Ovary (tissue), 9 donors: ENCODE data around the gene LRCH3. TPM values are rescaled to one million over a fixed set of nuclear protein-coding genes. Genes with fewer than 3 reads are reported as not detected.
"Not testable (repeated sequence)": the region's sequence is repeated elsewhere in the genome, so short reads cannot be mapped to it uniquely, and the experiment has no call there.

ENCODE experiments used
- DNase-seq, 5 donors: peaks; one replicate each; pipeline ENCODE4 v3.0.0-alpha.2; 2019 to 2020
- H3K27ac ChIP-seq, 2 donors: fragments of 200-600 bp; one replicate each; pipeline versions ENCODE4 v1.5.1 to v1.8.0; 2019 to 2022
- H3K27me3 ChIP-seq: fragments of 200-600 bp; one replicate; pipeline ENCODE4 v1.8.0; 2022
- H3K36me3 ChIP-seq: fragments of 200-600 bp; sonication (generic); one replicate; pipeline ENCODE4 v1.5.1; 2019
- H3K4me1 ChIP-seq: one replicate; pipeline ENCODE4 v1.8.1; 2013; ENCODE audit warnings: mild to moderate bottlenecking, moderate library complexity; ENCODE audit not compliant: insufficient read depth
- H3K4me3 ChIP-seq: fragments of 200-600 bp; sonication (generic); one replicate; pipeline ENCODE4 v1.5.1; 2017
- H3K9me3 ChIP-seq, 2 donors: fragments of 200-600 bp in 1 of 2; sonication (generic) in 1 of 2; one replicate each; pipeline versions ENCODE4 v1.5.1 to v1.8.1; 2013 to 2019; ENCODE audit warnings: mild to moderate bottlenecking in 1 of 2, moderate library complexity in 1 of 2
- EP300 ChIP-seq: sonication (generic); formaldehyde crosslinking; IDR thresholded peaks from one replicate; pipeline ENCODE4 v1.6.1; 2017; ENCODE audit warnings: antibody characterized with exemption
- POLR2A ChIP-seq: fragments of 450-650 bp; IDR thresholded peaks from one replicate; pipeline ENCODE4 v1.6.1; 2017; ENCODE audit warnings: antibody characterized with exemption, mild to moderate bottlenecking, moderate library complexity
- WGBS, 3 donors: extraction: QIAGEN DNeasy Blood & Tissue Kit in 1 of 3; methylation state at CpG; one replicate each; pipeline versions ENCODE4 v1.1.5 to v1.1.7; 2013 to 2017; 5-methylcytosine and 5-hydroxymethylcytosine counted together
- intact Hi-C, 4 donors: fragments of 100-400 bp; cut with DNase I; formaldehyde crosslinking; loops; one replicate each; pipeline versions ENCODE4 v1.11.0 to v1.15.1; 2022 to 2023
- polyA plus RNA-seq, 2 donors: library from polyadenylated mRNA; stranded (reverse); fragments of 200-250 nt in 1 of 2; fragments of 350-450 nt in 1 of 2; fragmentation: Illumina TruSeq in 1 of 2; extraction: RNeasy Lipid Tissue Mini Kit (QIAGEN cat#74804) in 1 of 2; gene quantifications; one replicate each; pipeline ENCODE4 v1.2.3, GENCODE V29; 2013 to 2014
- total RNA-seq, 7 donors: library from RNA; depleted of rRNA in 2 of 7; stranded (reverse); fragments of >200 nt in 2 of 7; fragmentation: NEBNext Ultra II Directional in 3 of 7; extraction: Animal tissue kit (Norgen Biotek cat#: 25700) in 3 of 7; gene quantifications; one replicate each; pipeline versions ENCODE4 v1.1.0 to v1.2.4, GENCODE V29; 2016 to 2023
- TF ChIP-seq, protein P1 (sequence below), 3 donors: fragments of 450-650 bp in 2 of 3; fragments of 200-600 bp in 1 of 3; IDR thresholded peaks; one replicate each; pipeline versions ENCODE4 v1.5.1 to v1.8.0; 2016 to 2022; ENCODE audit warnings: antibody characterized with exemption in 3 of 3, mild to moderate bottlenecking in 1 of 3
- donor health status: DM: no; HTN: no; CAD: no; lungs with moderate emphysema.
- donor health status: DM: no; HTN: no; CAD: no.
- donor health status: Bipolar disorder and iron deficiency.
- donor health status: DM: yes; HTN: yes; CAD: no.
- donor health status: DM: no; HTN: no; CAD: no.
- donor health status: DM: yes; HTN: yes; CAD: no.

Gene LRCH3
- total and polyA plus RNA-seq, 9 donors, result 20.9 to 192 (median 61.6) TPM

DNA sequence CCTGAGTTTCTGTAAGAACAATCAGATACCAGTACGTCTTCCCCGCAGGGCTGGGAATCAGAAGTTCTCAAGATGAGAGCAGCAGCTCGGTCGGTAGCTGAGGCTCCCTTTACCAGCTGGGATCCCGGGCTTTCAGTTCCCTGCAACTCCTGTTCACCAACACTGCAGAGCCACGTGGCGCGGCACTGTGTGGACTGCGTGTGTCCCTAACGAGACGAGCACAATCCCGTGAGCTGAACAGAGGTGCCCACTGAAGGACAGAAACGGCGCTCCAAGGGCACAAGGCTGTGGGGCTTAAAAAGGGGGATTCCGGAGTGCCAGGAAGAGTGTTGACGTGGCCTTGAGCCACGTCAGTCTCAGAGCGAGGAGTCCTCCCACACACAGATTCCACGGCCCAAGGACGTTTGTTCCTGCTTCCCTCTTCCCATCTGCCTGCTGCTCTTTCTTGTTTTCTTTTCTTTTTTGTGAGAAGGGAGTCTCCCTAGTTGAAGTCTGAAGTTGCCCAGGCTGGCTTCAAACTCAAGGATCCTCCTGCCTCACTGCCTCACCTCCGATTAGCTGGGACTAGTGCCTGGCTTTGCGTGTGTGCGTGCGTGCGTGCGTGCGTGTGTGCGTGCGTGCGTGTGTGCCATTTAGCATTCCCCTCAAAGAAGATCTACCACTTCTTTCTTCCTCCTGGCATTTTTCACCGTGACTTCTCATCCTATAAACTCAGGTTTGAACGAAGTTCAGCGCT is 121.9 kb downstream of the LRCH3 start:
- intact Hi-C loops, result no loop called here
- Histone ChIP-seq H3K27me3 (no peaks in the 10 kb centered on the region), H3K4me3 (peak overlapping the region; percentile 36), H3K27ac (peak overlapping the region; percentile 77 to 88), H3K4me1 (no peaks in the 10 kb centered on the region), H3K9me3 (no peaks in the 10 kb centered on the region), H3K36me3 (no peaks in the 10 kb centered on the region)
- TF ChIP-seq, protein P1, sequence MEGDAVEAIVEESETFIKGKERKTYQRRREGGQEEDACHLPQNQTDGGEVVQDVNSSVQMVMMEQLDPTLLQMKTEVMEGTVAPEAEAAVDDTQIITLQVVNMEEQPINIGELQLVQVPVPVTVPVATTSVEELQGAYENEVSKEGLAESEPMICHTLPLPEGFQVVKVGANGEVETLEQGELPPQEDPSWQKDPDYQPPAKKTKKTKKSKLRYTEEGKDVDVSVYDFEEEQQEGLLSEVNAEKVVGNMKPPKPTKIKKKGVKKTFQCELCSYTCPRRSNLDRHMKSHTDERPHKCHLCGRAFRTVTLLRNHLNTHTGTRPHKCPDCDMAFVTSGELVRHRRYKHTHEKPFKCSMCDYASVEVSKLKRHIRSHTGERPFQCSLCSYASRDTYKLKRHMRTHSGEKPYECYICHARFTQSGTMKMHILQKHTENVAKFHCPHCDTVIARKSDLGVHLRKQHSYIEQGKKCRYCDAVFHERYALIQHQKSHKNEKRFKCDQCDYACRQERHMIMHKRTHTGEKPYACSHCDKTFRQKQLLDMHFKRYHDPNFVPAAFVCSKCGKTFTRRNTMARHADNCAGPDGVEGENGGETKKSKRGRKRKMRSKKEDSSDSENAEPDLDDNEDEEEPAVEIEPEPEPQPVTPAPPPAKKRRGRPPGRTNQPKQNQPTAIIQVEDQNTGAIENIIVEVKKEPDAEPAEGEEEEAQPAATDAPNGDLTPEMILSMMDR (IDR thresholded peaks at IDR 0.05), result no peak
- no peak for TF ChIP-seq EP300
- peak; percentile 37 for TF ChIP-seq POLR2A
- WGBS, 3 donors, result 3 to 18% (median 3%) methylated on average over 31 to 33 of the region's 33 CpGs
- peak; percentile 67 to 84 (median 76) for DNase-seq

DNA sequence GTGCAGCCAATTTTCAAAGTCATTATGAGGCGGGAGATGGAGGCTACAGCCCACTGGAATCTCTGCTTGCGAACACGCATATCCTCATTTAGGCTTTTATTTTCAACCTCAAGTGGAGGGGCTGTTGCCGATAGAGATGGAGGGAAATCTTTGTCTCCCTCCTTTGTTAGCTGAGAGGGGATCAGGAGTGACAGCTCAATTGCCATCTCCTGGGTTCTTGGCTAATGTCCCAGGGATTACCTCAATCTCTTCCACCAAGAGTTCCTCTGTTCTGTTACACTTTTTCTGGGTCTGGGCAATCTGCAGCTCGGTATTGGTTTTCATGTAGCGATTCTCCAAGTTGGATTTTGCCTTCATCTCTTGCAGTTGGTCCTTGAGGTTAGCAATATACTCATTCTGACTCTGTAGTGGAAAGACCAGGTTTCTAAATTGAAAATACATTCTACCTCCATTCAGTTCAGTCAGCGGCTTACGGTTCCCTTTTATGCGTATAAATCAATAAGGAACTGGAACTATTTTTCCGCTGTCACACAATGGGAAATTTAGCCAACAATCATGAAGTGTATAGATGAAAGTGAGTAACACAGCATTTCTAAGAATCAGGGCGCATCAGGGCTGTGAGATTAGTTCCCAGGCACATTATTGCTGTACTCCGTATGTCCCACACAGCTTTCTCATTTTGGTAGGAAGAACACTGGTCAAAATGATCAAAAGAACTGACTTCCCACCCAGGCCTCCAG is 122.8 kb downstream of the LRCH3 start:
- Histone ChIP-seq H3K36me3 (no peaks in the 10 kb centered on the region), H3K9me3 (no peaks in the 10 kb centered on the region), H3K27ac (peak overlapping the region; percentile 77 to 88), H3K4me3 (peak overlapping the region; percentile 36), H3K4me1 (no peaks in the 10 kb centered on the region), H3K27me3 (no peaks in the 10 kb centered on the region)
- TF ChIP-seq EP300 (no peak), POLR2A (no peak)
- TF ChIP-seq, protein P1 (IDR thresholded peaks at IDR 0.05), result no peak
- DNase-seq, result no peak
- intact Hi-C loops, result no loop called here
- WGBS, 3 donors, result 66 to 80% (median 74%) methylated on average over 12 of the region's 12 CpGs

DNA sequence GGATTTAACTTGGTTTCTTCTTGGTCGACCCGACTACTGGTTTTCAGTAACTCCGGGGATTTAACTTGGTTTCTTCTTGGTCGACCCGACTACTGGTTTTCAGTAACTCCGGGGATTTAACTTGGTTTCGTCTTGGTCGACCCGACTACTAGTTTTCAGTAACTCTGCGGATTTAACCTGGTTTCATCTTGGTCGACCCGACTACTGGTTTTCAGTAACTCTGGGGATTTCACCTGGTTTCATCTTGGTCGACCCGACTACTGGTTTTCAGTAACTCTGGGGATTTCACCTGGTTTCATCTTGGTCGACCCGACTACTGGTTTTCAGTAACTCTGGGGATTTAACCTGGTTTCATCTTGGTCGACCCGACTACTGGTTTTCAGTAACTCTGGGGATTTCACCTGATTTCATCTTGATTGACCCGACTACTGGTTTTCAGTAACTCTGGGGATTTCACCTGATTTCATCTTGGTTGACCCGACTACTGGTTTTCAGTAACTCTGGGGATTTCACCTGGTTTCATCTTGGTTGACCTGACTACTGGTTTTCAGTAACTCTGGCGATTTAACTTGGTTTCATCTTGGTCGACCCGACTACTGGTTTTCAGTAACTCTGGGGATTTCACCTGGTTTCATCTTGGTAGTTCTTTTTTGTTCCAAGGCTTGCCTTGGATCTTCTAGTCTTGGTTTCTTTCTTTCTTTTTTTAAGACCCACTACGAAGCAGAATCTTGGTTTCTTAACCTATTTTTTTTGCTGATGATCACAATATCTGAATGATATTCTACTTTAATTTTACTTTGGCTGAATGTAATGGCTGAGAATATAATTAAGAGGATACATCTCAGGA is 130.6 kb downstream of the LRCH3 start:
- H3K36me3 ChIP-seq, H3K27ac ChIP-seq, H3K4me1 ChIP-seq, H3K27me3 ChIP-seq, H3K9me3 ChIP-seq, DNase-seq, H3K4me3 ChIP-seq, intact Hi-C loops: not testable (repeated sequence)
- 88 to 95% (median 94%) methylated on average over 22 to 24 of the region's 24 CpGs for WGBS, 3 donors

DNA sequence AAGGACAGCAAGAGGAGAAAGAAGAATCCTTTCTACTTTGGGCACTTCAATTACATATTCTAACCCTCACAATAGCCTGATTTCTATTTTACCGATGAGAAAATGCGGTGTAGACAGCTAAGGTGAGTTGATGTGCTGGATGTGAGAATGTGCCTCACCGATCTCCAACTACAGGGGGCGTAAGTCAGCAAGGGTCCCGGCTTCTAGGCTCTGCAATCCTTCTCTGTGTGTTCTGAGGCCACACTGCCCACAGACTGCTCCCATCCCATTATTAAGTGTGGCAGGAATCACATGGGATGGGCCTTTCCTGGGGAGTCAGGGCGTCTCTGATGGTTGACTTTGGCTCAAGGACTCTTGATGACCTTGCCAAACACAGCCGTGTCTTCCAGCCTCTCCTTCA is 135.4 kb downstream of the LRCH3 start:
- DNase-seq, result no peak
- Histone ChIP-seq H3K4me1 (no peaks in the 10 kb centered on the region), H3K9me3 (no peaks in the 10 kb centered on the region), H3K27me3 (no peaks in the 10 kb centered on the region), H3K4me3 (no peak overlapping the region), H3K36me3 (no peaks in the 10 kb centered on the region), H3K27ac (no peak overlapping the region)
- TF ChIP-seq, protein P1 (IDR thresholded peaks at IDR 0.05), result no peak
- TF ChIP-seq EP300, result no peak
- no peak for TF ChIP-seq POLR2A
- intact Hi-C loops, result no loop called here
- WGBS, 3 donors, result 59 to 70% (median 63%) methylated on average over 7 of the region's 7 CpGs

DNA sequence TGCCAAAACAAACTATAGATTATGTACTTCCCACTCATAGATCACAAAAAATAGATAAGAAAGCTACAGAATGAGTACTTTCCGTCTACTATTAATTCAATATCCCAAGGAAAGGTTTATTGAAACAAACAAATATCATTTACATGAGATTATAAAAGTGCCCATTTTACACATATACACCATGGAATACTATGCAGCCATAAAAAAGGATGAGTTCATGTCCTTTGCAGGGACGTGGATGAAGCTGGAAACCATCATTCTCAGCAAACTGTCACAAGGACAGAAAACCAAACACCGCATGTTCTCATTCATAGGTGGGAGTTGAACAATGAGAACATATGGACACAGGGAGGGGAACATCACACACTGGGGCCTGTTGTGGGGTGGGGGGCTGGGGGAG is 136.5 kb downstream of the LRCH3 start:
- intact Hi-C loops, H3K36me3 ChIP-seq, H3K4me3 ChIP-seq, DNase-seq, H3K4me1 ChIP-seq, H3K9me3 ChIP-seq, H3K27me3 ChIP-seq, H3K27ac ChIP-seq: not testable (repeated sequence)
- 87 to 97% (median 93%) methylated on average over 3 of the region's 3 CpGs for WGBS, 3 donors
